Fibroblast of pulmonary artery (primary cell): ENCODE measurements around the gene MAP4K4.
A peak's percentile ranks its signal among the peaks of the same experiment; 100 is the strongest.

Experiments used
- DNase-seq: peaks from one replicate; pipeline ENCODE4 v3.0.0-alpha.2; 2010; ENCODE audit warnings: low read depth
- H3K4me3 ChIP-seq: replicated peaks from 2 replicates; pipeline ENCODE4 v1.5.1; 2011; ENCODE audit warnings: low read depth, mild to moderate bottlenecking, control low read depth, low read length, moderate library complexity
- TF ChIP-seq, protein P1 (sequence below): IDR thresholded peaks from 2 replicates; pipeline ENCODE4 v1.5.1; 2011; ENCODE audit warnings: mild to moderate bottlenecking, control low read depth, low read length, inconsistent platforms; ENCODE audit errors: missing control alignments

Gene MAP4K4

DNA sequence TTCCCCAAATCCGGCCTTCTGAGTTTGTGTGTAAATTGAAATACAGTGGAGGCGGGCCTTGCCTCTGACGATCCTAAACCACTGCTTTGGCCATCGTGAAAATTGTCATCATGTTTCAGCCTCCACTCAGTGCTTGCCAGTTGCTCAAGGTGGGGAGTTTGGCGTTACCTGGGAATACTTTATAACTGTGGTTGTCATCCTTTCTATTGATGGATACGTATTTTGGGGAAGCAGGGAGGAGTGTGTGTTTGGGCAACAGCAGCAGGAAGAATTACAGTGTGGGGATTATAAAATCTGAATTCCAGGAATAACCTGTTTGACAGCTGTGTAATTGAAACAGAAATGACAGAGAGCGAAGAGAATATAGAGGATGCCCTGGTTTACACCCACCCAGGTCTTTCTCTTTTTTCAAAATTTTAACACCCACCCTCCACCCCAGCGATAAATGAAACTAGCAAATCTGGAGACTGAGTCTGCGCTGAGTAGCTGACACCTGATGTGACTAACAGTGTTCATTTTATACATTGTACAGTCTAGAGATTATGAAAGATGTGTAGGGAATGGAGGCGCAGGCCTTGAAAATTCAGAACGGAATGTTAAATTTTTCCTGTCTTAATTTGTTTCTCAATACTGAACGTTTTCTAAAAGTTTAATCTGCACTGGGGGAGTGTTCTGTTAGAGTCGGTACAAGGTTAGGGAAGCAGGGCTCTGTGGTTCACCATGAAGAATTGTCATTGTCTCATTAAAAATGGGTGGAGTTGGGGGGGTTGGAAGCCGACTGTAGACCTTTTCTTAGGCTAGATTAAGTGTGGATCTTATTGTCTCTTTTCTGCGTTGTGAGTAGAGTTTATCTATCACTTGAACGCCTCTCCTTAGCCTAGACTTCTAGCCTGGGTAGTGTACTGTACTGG, 1.6 kb downstream of the MAP4K4 start:
- TF ChIP-seq, protein P1, sequence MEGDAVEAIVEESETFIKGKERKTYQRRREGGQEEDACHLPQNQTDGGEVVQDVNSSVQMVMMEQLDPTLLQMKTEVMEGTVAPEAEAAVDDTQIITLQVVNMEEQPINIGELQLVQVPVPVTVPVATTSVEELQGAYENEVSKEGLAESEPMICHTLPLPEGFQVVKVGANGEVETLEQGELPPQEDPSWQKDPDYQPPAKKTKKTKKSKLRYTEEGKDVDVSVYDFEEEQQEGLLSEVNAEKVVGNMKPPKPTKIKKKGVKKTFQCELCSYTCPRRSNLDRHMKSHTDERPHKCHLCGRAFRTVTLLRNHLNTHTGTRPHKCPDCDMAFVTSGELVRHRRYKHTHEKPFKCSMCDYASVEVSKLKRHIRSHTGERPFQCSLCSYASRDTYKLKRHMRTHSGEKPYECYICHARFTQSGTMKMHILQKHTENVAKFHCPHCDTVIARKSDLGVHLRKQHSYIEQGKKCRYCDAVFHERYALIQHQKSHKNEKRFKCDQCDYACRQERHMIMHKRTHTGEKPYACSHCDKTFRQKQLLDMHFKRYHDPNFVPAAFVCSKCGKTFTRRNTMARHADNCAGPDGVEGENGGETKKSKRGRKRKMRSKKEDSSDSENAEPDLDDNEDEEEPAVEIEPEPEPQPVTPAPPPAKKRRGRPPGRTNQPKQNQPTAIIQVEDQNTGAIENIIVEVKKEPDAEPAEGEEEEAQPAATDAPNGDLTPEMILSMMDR, result no peak
- H3K4me3 ChIP-seq, result peak overlapping the region; percentile 96
- DNase-seq, result peak; percentile 32

DNA sequence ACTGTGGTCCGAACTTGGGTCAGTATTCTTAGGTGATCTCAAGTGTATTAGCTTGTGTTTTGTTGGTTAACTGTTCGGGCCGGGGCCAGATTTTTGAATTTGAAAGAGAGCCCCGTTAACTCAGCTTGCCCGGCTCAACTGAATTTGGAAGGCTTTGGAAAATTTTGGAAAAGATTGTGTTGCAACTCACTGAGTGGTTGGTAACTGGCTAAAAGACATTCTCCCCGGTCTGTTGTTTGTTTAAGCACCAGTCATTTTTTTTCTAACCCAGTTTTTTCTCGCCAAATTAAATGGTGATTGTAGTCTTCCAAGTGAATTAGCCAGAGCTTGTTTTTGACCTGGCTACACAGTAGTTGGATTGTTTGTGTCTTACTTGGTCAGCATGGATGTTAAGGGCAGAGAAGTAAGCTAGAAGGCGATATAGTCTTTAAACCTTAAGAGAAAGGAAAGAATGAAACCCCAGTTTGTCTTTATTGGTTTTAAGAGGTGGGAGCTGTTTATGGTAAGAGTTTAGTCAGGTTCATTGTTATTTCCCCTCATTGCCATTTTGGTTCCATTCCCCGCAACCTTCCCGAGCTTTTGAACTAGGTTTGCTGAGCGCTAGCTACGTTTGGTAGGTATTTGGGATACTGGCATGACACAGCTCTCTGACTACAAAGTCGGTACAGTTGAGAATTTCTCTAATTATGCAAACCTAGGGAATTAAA, 2.4 kb downstream of the MAP4K4 start:
- DNase-seq, result peak; percentile 42
- TF ChIP-seq, protein P1, result no peak
- H3K4me3 ChIP-seq, result peak overlapping the region; percentile 96

DNA sequence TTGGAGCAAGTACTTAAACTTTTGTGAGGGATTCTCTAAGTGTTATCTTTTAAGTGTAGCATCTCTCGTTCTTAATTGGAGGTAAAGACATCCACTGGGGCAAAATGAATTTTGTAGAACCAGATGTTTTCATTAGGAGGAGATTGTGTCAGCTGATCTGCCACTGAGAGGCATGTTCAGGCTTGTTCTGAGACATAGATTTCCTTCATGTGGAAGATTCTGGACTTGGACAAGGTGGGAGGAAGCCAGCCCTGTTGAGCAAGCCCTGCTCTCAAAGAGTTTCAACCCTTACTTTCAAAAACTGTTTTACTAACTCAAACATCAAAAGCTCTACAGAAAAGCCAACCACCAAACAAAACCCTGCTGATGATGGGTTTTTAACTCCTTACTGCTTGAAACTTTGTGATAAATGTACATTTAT, 6.5 kb downstream of the MAP4K4 start:
- no peak overlapping the region for H3K4me3 ChIP-seq
- TF ChIP-seq, protein P1, result no peak
- peak; percentile 83 for DNase-seq

DNA sequence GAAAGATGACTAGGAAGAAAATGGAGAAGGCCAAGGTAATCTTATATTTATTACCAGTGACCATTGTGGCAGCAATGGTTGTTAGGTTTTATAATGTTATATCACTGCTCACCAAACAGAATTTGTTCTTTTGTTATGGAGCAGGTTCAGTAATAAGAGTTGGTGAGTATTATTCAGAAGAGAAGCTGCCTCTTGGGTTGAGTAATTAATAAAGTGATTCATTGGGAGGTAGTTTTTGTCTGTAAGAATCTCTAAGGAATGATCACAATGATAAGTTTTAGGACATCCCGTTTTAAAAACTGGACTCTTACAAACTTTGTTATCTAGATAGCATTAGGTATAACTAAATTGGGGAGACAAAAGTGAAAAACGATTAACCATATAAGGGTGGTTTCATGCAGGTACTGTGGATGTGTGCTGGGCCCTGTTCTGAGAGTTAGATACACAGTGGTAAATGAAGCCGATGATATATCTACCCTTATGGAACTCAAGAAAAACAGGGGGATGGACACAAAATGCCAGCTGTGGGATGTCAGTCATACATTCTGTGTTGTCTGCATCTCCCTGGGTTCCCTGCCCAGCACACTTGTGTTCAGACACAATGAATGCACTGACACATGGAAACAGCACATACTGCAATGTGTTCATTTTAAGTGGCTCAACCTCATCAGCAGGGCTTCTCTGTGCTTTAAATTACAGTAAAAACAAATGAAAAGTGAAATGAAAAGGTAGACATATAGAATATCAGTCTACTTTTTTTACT, 7.5 kb downstream of the MAP4K4 start:
- TF ChIP-seq, protein P1, result no peak
- H3K4me3 ChIP-seq, result no peak overlapping the region
- peak; percentile 35 for DNase-seq

DNA sequence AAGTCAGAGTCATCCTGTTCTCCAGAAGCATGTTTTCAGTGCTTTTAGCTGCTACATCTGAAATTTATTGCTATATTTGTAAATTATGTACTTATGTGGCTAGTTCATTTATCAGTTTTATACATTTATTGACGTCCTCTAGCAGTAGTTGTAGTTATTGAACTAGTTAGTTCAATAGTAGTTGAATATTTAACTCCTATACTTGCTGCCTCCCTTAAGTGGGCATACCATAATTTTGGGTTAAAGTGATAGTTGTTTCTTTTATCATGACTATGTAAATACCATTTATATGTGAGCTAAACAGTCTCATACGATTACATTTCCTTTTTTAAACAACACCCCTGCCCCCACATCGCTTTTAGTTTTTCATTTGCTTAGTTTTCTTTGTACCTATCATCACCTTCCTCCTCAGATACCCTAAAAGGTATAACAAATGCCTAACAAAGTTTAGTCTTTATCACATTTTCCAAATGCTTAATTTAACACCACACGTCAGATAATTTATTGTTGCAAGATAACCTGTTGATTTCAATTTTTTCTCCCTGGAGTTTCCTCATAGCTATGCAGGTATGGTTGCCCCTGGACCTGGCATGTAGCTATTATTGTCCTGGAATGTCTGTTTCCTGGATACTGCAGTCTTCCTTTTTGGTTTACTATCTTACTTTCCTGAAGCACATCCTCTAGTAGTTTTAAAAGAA, 8.8 kb downstream of the MAP4K4 start:
- no peak overlapping the region for H3K4me3 ChIP-seq
- TF ChIP-seq, protein P1, result no peak
- no peak for DNase-seq

DNA sequence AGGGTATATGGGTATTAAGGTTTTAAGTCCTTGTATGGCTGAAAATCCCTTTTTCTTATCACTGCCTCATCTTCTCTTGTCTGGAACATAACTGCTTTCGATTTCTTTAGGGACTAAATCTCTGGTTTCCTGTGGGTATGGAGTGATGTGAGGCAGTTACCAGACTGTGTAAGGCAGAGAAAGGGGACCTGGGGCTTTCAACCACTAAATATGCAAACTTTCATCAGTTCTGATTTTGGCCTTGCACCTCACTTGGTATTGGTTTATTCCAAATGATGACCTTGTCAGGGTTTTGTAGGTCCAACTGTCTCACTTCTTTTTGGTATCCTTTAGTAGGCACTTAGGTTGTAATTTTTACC, 9.3 kb downstream of the MAP4K4 start:
- TF ChIP-seq, protein P1, result no peak
- DNase-seq, result no peak
- no peak overlapping the region for H3K4me3 ChIP-seq
